T47D (cell line): Measurements from ENCODE around the gene NUCKS1.

ENCODE experiments used
- DNase-seq, 2 experiments: peaks; one replicate each; pipeline versions ENCODE4 v3.0.0 to v3.0.0-alpha.2; 2011 to 2012; ENCODE audit warnings: low read depth in 1 of 2, low spot score in 1 of 2
- JUND ChIP-seq: IDR thresholded peaks from 2 replicates; pipeline ENCODE4 v1.6.1; 2012; ENCODE audit warnings: low read depth
- in situ Hi-C: cut with HindIII; loops from 2 replicates; pipeline ENCODE4 v1.10.0; 2016; ENCODE audit warnings: low sequenced_read_pairs, low pct_unique_long_range_greater_than_20kb

The NUCKS1 gene

DNA sequence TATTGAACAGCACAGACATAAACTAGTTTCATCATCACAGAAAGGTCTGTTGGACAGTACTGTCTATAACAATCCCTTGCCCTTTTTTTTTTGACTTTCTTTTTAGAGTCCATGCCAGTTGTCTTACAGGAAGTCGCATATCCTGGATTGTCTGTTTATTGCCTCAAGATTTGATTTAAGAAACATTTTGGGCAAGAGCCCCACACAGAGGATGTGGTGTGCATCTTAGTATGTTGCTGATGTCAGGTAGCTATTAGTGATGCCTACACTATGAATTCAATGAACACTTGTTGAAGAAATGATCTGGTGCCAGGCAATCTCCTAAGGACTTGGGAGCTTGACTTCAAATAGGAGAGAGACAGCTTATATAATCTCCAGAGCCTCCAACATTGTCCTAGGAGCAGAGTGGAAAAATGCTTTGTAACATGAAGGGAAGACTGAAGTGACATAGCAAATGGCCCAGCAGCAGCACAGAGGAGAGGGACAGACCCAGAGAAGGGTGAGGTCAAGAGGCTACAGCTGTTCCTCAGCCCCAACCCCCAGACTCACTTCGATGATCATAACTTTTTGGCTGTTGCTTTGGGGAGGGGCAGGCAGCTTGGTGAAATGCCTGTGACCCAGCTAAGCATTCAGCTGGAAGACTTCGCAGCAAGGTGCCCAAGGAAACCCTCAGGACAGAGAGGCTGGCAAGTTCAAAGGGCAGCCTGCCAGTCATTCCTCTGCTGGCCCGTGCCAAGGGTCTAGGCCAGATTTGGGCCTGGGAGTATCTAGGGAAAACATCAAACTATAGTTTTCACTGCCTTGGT lies 32.8 kb upstream of the NUCKS1 start:
- no peak for DNase-seq
- TF ChIP-seq JUND = no peak
- in situ Hi-C loops = no loop called here

DNA sequence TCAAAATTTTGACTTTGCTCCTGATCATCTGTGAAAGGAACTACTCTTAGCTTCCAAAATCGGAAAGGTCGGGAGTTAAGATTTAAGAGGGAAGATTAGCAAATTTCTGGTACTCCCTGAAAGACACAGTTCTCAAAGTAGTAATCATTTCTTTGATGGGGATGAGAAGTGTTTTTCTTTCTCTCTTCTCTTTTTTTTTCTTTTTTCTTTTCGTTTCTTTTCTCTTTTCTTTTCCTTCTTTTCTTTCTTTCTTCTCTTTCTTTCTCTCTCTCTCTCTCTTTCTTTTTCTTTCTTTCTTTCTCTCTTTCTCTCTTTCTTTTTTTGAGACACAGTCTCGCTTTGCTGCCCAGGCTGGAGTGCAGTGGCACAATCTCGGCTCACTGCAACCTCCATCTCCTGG lies 30.4 kb upstream of the NUCKS1 start:
- in situ Hi-C loops = no loop called here
- no peak for DNase-seq
- TF ChIP-seq JUND = no peak

DNA sequence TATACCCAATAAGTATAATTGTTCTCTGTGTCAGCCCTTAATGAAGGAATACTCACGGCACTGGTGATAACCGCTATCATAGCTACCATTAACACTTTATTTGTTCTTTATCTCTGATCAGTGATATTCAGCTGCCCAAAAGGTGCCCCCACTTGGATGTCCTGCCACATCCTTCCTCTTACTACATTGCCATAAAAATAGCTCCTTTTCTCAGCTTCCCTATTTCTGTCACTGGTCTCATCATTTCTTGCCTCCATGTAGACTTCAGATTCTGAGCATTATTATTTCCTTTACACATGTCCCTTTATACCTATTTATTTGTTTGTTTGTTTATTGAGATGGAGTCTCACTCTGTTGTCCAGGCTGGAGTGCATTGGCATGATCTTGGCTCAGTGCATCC lies 28.0 kb upstream of the NUCKS1 start:
- TF ChIP-seq JUND = no peak
- DNase-seq = no peak
- in situ Hi-C loops = no loop called here

DNA sequence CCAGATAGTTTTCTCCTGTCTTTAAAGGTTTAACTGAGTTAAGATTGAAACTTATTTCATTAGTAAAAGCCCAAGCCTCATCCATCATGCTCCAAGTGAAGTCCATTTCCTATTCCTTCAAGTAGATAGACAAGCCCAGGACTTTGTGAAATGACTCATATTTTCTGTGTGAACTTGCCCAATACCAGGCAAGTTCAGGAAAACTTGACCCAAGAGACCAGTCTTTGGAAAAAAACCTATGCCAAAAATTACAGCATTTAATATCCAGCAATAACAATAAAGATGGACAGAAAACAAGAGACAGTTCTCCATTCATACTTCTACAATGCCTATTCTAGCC lies 25.7 kb upstream of the NUCKS1 start:
- in situ Hi-C loops = no loop called here
- DNase-seq = no peak
- TF ChIP-seq JUND = no peak

DNA sequence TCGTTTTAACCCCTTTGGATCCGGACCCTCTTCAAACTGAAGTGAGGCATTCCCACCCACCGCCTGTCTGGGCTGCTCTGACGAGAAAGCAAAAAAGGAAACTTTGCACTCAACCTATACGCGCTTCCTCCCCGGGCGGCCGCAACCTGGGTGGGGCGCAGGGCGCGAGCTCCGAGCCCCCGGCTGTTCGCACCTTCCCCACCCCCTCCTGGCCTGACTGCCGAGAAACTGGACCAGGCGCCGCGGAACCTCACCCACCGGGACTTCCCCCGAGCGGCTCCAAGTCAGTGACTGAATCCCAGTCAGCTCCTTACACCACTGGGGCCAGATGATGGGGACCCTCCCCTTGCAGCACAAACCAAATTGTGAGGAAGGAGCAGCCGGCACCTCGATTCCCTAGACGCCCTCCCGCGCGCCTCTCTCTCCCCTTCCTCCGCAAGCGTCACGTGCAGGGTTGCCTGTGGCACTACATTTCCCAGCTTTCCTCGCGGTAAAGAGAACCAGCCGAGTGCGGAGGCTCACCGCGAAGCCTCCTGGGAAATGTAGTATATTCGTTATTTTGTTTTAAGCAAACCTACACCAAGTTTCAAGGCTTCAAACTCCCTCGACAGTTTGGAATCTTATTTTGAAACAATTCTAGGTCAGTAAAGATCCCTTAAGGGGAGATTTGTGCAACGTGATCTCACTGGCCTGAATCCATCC lies 25.2 kb upstream of the NUCKS1 start, which contains the start of gene RAB29:
TSS of gene RAB29 (minus strand) at position 468 of the 702 bp plus-strand sequence. CDS start 526 bp downstream, outside the sequence.
- in situ Hi-C loops = no loop called here
- peak; percentile 68 to 87 for DNase-seq
- no peak for TF ChIP-seq JUND

DNA sequence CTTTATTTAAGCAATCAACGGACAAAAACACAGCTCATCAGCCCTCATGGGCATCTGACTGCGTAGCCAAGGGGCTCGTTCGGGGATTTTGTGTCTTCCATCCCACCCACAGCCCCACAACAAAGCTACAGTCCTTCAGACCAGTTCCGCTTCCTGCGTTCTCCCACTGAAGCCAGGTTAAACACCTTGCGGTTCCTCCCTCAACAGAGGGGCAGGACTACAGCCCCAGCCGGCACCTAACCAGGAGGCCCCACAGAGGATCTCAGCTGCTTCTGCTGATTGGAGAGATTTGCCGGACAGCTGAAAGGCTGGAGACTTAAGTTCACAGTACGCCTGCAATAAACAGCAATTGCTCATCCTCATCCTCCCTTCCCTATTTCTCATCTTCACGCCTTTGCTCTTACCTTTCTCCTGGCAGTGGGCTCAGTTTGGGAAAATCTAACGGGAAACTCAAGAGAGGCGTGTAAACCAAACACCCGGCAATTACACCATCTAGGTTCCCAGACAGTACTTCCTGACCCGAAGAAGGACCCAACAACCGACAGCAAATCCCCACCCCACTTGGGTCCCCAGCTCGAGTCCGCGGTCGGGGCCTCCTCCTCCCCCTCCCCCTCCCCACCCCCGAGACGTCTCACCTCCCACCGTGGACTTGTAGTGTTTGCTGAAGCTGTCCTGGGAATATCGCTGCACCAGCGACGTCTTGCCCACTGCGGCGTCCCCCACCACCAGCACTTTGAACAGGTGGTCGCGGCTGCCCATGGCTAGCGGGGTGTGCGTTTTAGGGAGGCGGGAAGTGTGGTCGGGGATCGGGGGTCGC lies 24.4 kb upstream of the NUCKS1 start:
- TF ChIP-seq JUND = no peak
- in situ Hi-C loops = no loop called here
- DNase-seq = no peak

DNA sequence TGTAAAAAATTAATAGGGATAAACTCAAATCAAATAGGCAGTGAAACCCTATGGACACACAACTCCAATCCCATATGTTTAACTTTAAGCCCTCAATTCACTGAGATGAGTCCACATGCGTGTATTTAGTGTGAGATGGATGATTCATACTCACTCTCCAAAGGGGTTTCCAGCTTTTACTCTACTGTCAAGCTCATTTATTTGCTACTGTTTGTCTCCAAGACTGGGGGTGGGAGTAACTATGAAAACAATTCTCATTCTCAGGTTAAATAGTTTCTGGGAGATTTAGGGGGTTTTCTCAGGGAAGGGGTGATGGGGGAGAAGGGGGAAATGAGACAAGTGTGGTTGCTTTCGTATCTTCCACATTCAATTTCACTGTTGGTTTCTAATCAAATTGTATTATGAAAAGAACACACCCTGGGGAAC lies 22.6 kb upstream of the NUCKS1 start:
- no peak for TF ChIP-seq JUND
- in situ Hi-C loops = no loop called here
- no peak for DNase-seq

DNA sequence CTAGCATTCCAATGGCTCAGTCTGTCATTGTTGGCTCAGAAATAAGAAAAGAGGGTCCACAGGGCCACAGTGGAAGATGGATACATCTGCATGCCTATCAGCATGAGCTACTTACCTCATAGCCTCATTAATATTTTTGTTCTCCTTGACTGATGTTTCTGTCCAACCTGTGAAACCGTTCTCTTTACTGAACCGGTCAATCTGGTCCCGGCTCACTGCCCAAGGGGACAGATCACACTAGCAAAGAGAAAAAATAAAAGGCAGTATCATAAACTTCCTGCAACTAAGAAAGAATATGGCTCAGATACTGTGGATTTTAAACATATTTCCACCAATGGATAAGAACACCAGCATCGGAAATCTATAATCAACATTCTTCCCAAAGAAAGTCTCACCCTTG lies 20.6 kb upstream of the NUCKS1 start:
- in situ Hi-C loops = no loop called here
- peak in 1 of 2 experiments; percentile 85 for DNase-seq
- TF ChIP-seq JUND = no peak

DNA sequence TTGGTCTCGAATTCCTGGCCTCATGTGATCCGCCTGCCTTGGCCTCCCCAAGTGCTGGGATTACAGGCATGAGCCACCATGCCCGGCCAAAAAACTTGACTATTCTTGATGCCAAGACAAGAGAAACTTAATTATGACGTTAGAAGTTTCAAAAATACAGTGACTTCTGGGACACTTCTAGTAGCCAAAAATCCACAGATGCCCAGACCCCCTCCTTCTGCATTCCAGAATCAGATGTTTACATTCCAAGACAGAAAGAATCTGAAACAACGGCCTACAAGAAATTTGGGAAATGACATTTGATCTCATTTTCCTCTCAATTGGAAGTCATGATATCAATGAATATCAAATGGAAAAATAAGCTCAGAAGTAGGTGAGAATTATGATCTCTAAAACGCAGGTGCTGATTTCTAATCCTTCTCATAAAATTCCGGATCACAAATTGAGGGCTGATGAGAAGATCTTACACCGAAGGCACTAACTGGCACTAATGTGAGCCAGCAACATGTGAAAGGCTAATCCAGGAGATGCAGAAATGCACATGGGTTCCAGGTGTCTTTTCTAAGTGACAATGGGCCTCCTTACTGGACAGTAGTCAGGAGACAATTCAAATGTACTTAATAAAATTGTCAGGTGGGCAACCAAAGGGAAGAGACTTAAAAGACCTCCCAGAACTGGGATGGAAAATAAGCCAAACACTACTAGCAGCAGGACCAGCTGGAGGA lies 19.8 kb upstream of the NUCKS1 start:
- no peak for TF ChIP-seq JUND
- DNase-seq = no peak
- in situ Hi-C loops = no loop called here

DNA sequence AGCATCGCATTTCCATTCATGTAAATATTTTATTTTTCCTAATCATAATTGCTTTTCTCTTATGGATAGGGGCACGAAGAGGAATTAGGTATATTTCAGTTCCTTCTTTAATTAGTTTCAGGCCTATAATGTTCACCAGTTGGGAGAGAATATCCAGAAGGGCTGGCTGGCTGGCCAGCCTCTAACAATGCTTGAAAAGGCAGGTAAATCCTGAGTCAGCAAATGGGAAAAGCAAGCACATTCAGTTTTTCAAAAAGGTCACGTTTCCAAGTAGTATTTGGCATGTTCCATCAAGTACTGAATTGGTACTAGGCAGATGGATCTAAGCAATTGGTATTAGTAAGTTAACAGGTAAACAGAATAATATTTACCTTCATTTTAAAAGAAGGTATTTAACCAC lies 17.3 kb upstream of the NUCKS1 start:
- in situ Hi-C loops = no loop called here
- TF ChIP-seq JUND = no peak
- DNase-seq = no peak

DNA sequence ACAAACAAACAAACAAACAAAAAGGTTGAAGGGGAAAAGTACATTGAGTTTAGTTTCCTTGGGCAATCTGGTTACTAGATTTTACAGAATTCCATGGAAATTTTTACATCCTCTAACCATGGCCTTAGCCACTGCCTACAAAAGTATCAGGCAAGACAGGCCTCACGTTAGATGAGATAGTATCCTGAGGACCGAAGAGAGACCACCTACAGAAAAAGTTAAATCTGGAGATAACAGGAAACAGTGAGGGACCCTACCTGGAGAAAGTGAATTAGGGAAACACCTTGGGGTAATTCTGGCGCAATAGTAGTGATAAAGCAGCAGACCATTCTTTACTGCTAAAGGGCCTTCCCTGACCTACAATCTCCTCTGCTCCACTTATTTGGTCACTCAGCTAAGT lies 16.6 kb upstream of the NUCKS1 start:
- in situ Hi-C loops = no loop called here
- TF ChIP-seq JUND = no peak
- DNase-seq = no peak

DNA sequence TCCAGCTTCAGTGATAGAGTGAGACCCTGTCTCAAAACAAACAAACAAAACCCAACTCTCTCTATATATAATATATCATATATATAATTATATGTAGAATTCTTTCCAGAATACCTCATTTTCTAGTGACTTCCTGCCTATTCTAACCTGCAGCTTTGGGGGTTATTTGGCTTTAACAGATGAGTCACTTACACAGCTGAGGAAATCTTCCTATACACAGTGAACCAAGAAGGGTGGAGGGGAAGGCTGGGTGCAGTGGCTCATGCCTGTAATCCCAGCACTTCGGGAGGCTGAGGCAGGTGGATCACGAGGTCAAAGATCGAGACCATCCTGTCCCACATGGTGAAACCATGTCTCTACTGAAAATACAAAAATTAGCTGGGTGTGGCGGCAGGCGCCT lies 16.1 kb upstream of the NUCKS1 start:
- TF ChIP-seq JUND = no peak
- in situ Hi-C loops = no loop called here
- no peak for DNase-seq
